ENCODE results near the gene TMX2. TPM values are rescaled to one million over a fixed set of nuclear protein-coding genes. Genes with fewer than 3 reads are reported as not detected.

TMX2 gene
- polyA plus RNA-seq, 3 donors: 28.9 to 71.6 (median 52.9) TPM

DNA sequence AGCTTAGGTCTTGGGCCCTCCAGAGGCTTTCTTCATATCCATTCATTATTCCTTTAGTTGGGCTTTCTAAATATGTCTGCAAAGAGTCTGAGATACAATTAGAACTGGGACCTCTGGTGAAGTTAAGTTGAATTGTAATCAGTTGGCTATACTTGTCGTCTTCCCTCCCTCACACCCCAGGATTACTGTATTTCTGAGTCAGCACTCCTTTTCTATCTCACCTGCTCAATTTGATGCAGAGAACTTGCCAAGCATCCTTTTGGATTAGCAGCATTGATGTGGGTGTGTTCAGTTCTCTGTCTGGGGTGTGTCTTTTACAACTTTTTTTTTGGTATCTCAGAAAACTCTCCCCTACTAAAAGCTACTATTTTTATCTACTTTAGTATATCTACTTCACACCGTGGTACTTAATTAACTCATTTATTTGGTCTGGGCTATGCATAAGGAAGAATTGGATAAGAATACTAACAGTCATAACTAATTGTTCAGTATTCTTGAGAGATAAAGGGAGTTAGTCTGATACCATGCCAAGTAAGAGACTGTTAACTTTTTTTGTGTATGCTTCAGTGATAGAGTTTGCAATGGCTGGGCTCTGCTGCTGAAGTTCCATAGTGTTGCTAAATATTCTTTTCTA lies 64.3 kb downstream of the TMX2 start:
- Histone ChIP-seq H3K27me3 (ENCODE audit: control insufficient read depth in 2 of 2, insufficient read depth in 2 of 2, low read length in 2 of 2) (no peaks in the 10 kb centered on the region), H3K27ac (ENCODE audit: low read depth in 1 of 2, low read length in 2 of 2) (no peak overlapping the region), H4K20me1 (ENCODE audit: insufficient read depth, low read length) (peaks cover 80% of the 10 kb centered on the region), H3K4me3 (replicated peaks in 1 of 3; ENCODE audit: low read depth in 2 of 3, low read length in 3 of 3) (no peak overlapping the region), H3K79me2 (ENCODE audit: insufficient read depth, low read length) (peaks cover 95% of the 10 kb centered on the region), H3K4me1 (ENCODE audit: control insufficient read depth in 1 of 2, insufficient read depth in 2 of 2, low read length in 2 of 2) (peaks cover 20 to 37% of the 10 kb centered on the region in 2 donors), H3K9ac (ENCODE audit: insufficient read depth, low read length, poor library complexity, severe bottlenecking) (no peak overlapping the region), H2AFZ (ENCODE audit: insufficient read depth, low read depth, low read length, poor library complexity, severe bottlenecking) (no peak overlapping the region), H3K9me3 (replicated peaks in 1 of 2; ENCODE audit: control insufficient read depth in 1 of 2, insufficient read depth in 1 of 2, low read length in 2 of 2) (no peaks in the 10 kb centered on the region), H3K36me3 (replicated peaks in 1 of 2; ENCODE audit: control insufficient read depth in 1 of 2, insufficient read depth in 2 of 2, low read length in 2 of 2) (peaks cover 0 to 8% of the 10 kb centered on the region in 2 donors), H3K4me2 (replicated peaks; ENCODE audit: extremely low read depth, low read length, poor library complexity, severe bottlenecking) (no peak overlapping the region)
- Mint-ChIP-seq H3K27me3 (ENCODE audit: low read depth in 3 of 3) (no peaks in the 10 kb centered on the region), H3K9me3 (no peaks in the 10 kb centered on the region), H3K4me3 (no peak overlapping the region), H3K27ac (peak overlapping the region in 1 of 7 donors; percentile 32), H3K4me1 (peaks cover 66% of the 10 kb centered on the region), H3K36me3 (peaks cover 23 to 34% of the 10 kb centered on the region in 2 donors)
- TF ChIP-seq, protein P1, sequence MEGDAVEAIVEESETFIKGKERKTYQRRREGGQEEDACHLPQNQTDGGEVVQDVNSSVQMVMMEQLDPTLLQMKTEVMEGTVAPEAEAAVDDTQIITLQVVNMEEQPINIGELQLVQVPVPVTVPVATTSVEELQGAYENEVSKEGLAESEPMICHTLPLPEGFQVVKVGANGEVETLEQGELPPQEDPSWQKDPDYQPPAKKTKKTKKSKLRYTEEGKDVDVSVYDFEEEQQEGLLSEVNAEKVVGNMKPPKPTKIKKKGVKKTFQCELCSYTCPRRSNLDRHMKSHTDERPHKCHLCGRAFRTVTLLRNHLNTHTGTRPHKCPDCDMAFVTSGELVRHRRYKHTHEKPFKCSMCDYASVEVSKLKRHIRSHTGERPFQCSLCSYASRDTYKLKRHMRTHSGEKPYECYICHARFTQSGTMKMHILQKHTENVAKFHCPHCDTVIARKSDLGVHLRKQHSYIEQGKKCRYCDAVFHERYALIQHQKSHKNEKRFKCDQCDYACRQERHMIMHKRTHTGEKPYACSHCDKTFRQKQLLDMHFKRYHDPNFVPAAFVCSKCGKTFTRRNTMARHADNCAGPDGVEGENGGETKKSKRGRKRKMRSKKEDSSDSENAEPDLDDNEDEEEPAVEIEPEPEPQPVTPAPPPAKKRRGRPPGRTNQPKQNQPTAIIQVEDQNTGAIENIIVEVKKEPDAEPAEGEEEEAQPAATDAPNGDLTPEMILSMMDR (IDR thresholded peaks at IDR 0.05): no peak
- WGBS (ENCODE audit: insufficient coverage): no CpG with 5 or more reads among the region's 2 CpGs
- intact Hi-C loops (cut with micrococcal nuclease): no loop called here
- DNase-seq: no peak

DNA sequence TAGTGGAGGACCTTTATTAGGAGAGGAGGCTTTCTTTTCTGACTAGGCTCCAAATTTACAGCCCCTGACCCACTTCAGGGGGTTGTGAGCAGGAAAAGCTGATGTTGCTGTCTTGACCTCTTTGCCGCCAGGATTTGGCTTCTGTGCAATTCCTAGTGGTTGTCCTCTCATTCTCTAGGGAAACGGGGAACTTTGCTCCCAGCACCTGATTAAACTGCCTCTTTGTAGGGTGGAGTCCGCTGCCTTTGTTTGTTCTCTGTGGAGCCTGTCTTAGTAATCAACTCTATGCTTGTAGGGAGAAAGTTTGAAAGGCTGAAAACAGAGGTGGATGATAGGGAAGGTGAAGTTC lies 65.5 kb downstream of the TMX2 start:
- peaks cover 72% of the 10 kb centered on the region for H4K20me1 ChIP-seq (ENCODE audit: insufficient read depth, low read length)
- H2AFZ ChIP-seq (ENCODE audit: insufficient read depth, low read depth, low read length, poor library complexity, severe bottlenecking): no peak overlapping the region
- H3K36me3 Mint-ChIP-seq: peaks cover 26 to 37% of the 10 kb centered on the region in 2 donors
- H3K4me1 Mint-ChIP-seq: peaks cover 68% of the 10 kb centered on the region
- H3K36me3 ChIP-seq (replicated peaks in 1 of 2; ENCODE audit: control insufficient read depth in 1 of 2, insufficient read depth in 2 of 2, low read length in 2 of 2): peaks cover 0 to 9% of the 10 kb centered on the region in 2 donors
- no peak overlapping the region for H3K4me2 ChIP-seq (replicated peaks; ENCODE audit: extremely low read depth, low read length, poor library complexity, severe bottlenecking)
- no peak overlapping the region for H3K9ac ChIP-seq (ENCODE audit: insufficient read depth, low read length, poor library complexity, severe bottlenecking)
- H3K27me3 Mint-ChIP-seq (ENCODE audit: low read depth in 3 of 3): no peaks in the 10 kb centered on the region
- no peak overlapping the region for H3K27ac ChIP-seq (ENCODE audit: low read depth in 1 of 2, low read length in 2 of 2)
- H3K79me2 ChIP-seq (ENCODE audit: insufficient read depth, low read length): peaks cover 89% of the 10 kb centered on the region
- intact Hi-C loops (cut with micrococcal nuclease): no loop called here
- H3K27ac Mint-ChIP-seq: no peak overlapping the region
- TF ChIP-seq, protein P1 (IDR thresholded peaks at IDR 0.05): no peak
- peaks cover 24 to 43% of the 10 kb centered on the region in 2 donors for H3K4me1 ChIP-seq (ENCODE audit: control insufficient read depth in 1 of 2, insufficient read depth in 2 of 2, low read length in 2 of 2)
- H3K4me3 Mint-ChIP-seq: no peak overlapping the region
- no peak overlapping the region for H3K4me3 ChIP-seq (replicated peaks in 1 of 3; ENCODE audit: low read depth in 2 of 3, low read length in 3 of 3)
- whole genome bisulfite sequencing (ENCODE audit: insufficient coverage): 100% methylated on average over 3 of the region's 3 CpGs
- no peaks in the 10 kb centered on the region for H3K9me3 ChIP-seq (replicated peaks in 1 of 2; ENCODE audit: control insufficient read depth in 1 of 2, insufficient read depth in 1 of 2, low read length in 2 of 2)
- no peaks in the 10 kb centered on the region for H3K27me3 ChIP-seq (ENCODE audit: control insufficient read depth in 2 of 2, insufficient read depth in 2 of 2, low read length in 2 of 2)
- no peak for DNase-seq
- no peaks in the 10 kb centered on the region for H3K9me3 Mint-ChIP-seq
